ENCODE data around the gene MMP2. TPM values are rescaled to one million over a fixed set of nuclear protein-coding genes. Genes with fewer than 3 reads are reported as not detected.

Gene MMP2
- total and polyA plus RNA-seq, 2 of the 8 experiments (the other 6 are each of a cell fraction or from before 2014, with no cell fraction given), result 33.6 to 58.2 TPM

DNA sequence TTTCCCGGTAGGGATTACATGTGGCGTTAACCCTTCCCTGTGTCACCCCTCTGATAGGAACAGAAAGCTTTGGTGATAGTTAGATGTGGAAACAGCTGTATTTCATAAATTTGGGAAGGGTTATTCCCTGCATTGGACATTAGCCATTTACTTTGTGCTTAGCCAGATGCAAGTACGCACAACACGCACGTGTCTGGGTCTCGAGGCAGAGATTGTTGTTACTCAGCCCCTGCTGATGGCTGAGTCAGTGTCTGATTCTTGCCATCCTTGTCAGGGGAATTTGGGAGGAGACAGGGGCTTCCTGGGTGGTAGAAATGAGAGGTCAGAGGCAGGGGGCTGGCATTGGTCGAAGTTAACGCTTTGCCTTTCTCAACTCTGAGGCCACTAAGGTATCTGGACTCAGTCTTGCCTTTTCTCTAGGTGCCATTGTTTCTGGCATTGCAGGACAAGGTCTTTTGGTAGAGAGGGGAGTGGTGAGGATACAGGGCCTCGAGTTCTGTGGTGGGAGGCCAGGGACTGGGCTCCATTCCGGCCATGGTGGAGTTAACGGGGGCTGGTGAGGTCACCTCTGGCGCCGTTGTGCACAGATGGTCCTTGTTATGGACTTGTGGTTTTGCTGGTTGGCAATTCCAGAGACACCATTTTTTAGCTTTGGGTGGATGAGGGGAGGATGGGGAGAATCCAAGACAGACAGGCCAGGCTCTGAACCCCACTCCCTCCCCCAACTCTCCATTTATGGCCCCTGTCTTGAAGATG lies 8.2 kb downstream of the MMP2 start:
- Histone ChIP-seq H3K36me3 (ENCODE audit: control insufficient read depth in 2 of 4, insufficient read depth in 4 of 4, low read length in 3 of 4) (no peaks in the 10 kb centered on the region; a peak in 2 of 8 replicates), H3K4me2 (ENCODE audit: insufficient read depth in 1 of 2, low read depth in 2 of 2, low read length in 2 of 2) (no peak overlapping the region), H3K23ac (ENCODE audit: insufficient read length) (no peak overlapping the region), H2BK120ac (replicated peaks; ENCODE audit: low read depth, low read length) (no peak overlapping the region), H3K56ac (replicated peaks; ENCODE audit: insufficient read length, low read depth, low read length) (no peak overlapping the region), H3K79me1 (ENCODE audit: low read depth, low read length) (no peaks in the 10 kb centered on the region), H3K79me2 (ENCODE audit: control insufficient read depth in 1 of 2, insufficient read depth in 2 of 2, low read length in 2 of 2) (no peaks in the 10 kb centered on the region), H3K9me3 (ENCODE audit: insufficient read depth in 2 of 2, low read depth in 1 of 2, low read length in 1 of 2) (no peaks in the 10 kb centered on the region), H2BK15ac (ENCODE audit: low read length) (no peak overlapping the region), H2BK5ac (ENCODE audit: low read depth, low read length) (no peak overlapping the region), H4K91ac (replicated peaks; ENCODE audit: insufficient read length, low read length) (no peak overlapping the region), H2AK5ac (ENCODE audit: low read depth, low read length) (no peak overlapping the region), H3K4me3 (ENCODE audit: extremely low read depth in 1 of 4, insufficient read depth in 2 of 4, low read depth in 3 of 4, low read length in 4 of 4) (no peak overlapping the region), H3K9ac (replicated peaks in 1 of 4; ENCODE audit: extremely low read depth in 1 of 4, low read depth in 3 of 4, low read length in 3 of 4) (no peak overlapping the region), H3K18ac (ENCODE audit: extremely low read depth, low read length) (no peak overlapping the region), H3K4me1 (replicated peaks in 1 of 4; ENCODE audit: control insufficient read depth in 3 of 4, insufficient read depth in 4 of 4, low read length in 3 of 4) (no peaks in the 10 kb centered on the region; a peak in 1 of 7 replicates), H3K14ac (ENCODE audit: insufficient read length) (no peak overlapping the region), H3K4ac (replicated peaks; ENCODE audit: insufficient read length, low read depth, low read length) (no peak overlapping the region), H3K27me3 (replicated peaks in 1 of 4; ENCODE audit: control insufficient read depth in 3 of 4, extremely low read depth in 1 of 4, insufficient read depth in 3 of 4, low read length in 3 of 4) (no peaks in the 10 kb centered on the region), H2BK12ac (ENCODE audit: low read depth, low read length) (no peak overlapping the region), H2AFZ (ENCODE audit: low read length) (no peak overlapping the region), H3K23me2 (ENCODE audit: low read depth, low read length) (no peaks in the 10 kb centered on the region), H4K5ac (ENCODE audit: insufficient read length, low read depth, low read length) (no peak overlapping the region), H3K27ac (ENCODE audit: low read depth, low read length) (no peak overlapping the region), H4K8ac (ENCODE audit: extremely low read depth, insufficient read depth, low read length) (no peak overlapping the region), H4K20me1 (replicated peaks in 1 of 2; ENCODE audit: control insufficient read depth in 1 of 2, insufficient read depth in 2 of 2, low read length in 2 of 2) (peaks cover 0 to 4% of the 10 kb centered on the region in 2 experiments), H2BK20ac (ENCODE audit: low read length) (no peak overlapping the region)
- FAIRE-seq (no peak), DNase-seq (ENCODE audit: low read depth in 1 of 2, low spot score in 2 of 2) (no peak)
- TF ChIP-seq TAF7 (optimal IDR thresholded peaks at IDR 0.05; ENCODE audit: borderline replicate concordance, low read depth, low read length) (no peak), CTBP2 (IDR thresholded peaks at IDR 0.05; ENCODE audit: borderline replicate concordance, insufficient read depth, insufficient read length, low read length) (no peak), KDM1A (IDR thresholded peaks at IDR 0.05; ENCODE audit: borderline replicate concordance, low read length) (no peak), BACH1 (IDR thresholded peaks at IDR 0.05; ENCODE audit: low read length) (no peak)
- CTCF ChIA-PET (ENCODE audit: partially characterized antibody), result interaction anchor here (0.9 to 3.3 kb wide), 2 partner anchors 10 to 15 kb away, joined by 3 to 11 read pairs; no protein-coding TSS in a partner anchor
- POLR2A ChIA-PET (ENCODE audit: partially characterized antibody), result interaction anchor here (2.3 kb wide), 1 partner anchor 7 kb away, joined by 6 read pairs; no protein-coding TSS in a partner anchor
- 91% methylated on average over 13 of the region's 13 CpGs; no CpG with 5 or more reads in 1 of the 2 experiments for WGBS, 2 experiments (ENCODE audit: extremely low coverage in 1 of 2, insufficient coverage in 1 of 2, insufficient read length in 1 of 2, insufficient replicate concordance in 2 of 2, low coverage in 1 of 2, low lambda C conversion rate in 2 of 2, missing lambda C conversion rate in 1 of 2)
